GM19099 (cell line): ENCODE results near the gene FAM83B.

Experiments
- POLR2A ChIP-seq: IDR thresholded peaks from 3 replicates; pipeline ENCODE4 v1.6.1; 2011; ENCODE audit warnings: low read depth; ENCODE audit not compliant: insufficient read length; ENCODE audit errors: extremely low read depth

The FAM83B gene

GRCh38 chr6:54981276-54981609 lies 134.7 kb downstream of the FAM83B start:
- TF ChIP-seq POLR2A, result no peak

- no peak for TF ChIP-seq POLR2A
Observed at GRCh38 chr6:54981647-54982046, 135.1 kb downstream of the FAM83B start.

- no peak for TF ChIP-seq POLR2A
Observed at GRCh38 chr6:54987633-54988290, 141.2 kb downstream of the FAM83B start.

- no peak for TF ChIP-seq POLR2A
Observed at GRCh38 chr6:54988576-54988975, 142.0 kb downstream of the FAM83B start.

GRCh38 chr6:54990001-54990400 lies 143.4 kb downstream of the FAM83B start:
- no peak for TF ChIP-seq POLR2A
